Neuron (in vitro differentiated cells): ENCODE data around the gene IPO13.

Experiments
- H2AFZ ChIP-seq: one replicate; pipeline ENCODE4 v1.6.1; 2013; ENCODE audit warnings: low read depth, mild to moderate bottlenecking, inconsistent platforms, low read length, moderate library complexity
- H3K27me3 ChIP-seq: one replicate; pipeline ENCODE4 v1.6.1; 2013; ENCODE audit warnings: low read length; ENCODE audit not compliant: insufficient read depth
- H3K36me3 ChIP-seq: one replicate; pipeline ENCODE4 v1.6.1; 2013; ENCODE audit warnings: low read length; ENCODE audit not compliant: insufficient read depth
- H3K4me1 ChIP-seq: one replicate; pipeline ENCODE4 v1.6.1; 2013; ENCODE audit warnings: low read length; ENCODE audit not compliant: insufficient read depth
- H3K4me3 ChIP-seq: 2 replicates; pipeline ENCODE4 v1.5.1; 2013; ENCODE audit warnings: mild to moderate bottlenecking, low read length, moderate library complexity
- H3K9me3 ChIP-seq: one replicate; pipeline ENCODE4 v1.6.1; 2013; ENCODE audit warnings: low read length

The IPO13 gene

GRCh38 chr1:43913666-43914360 is 32.9 kb upstream of the IPO13 start:
- Histone ChIP-seq H3K9me3 (no peaks in the 10 kb centered on the region), H2AFZ (no peak overlapping the region), H3K4me1 (no peaks in the 10 kb centered on the region), H3K27me3 (no peaks in the 10 kb centered on the region), H3K4me3 (no peak overlapping the region), H3K36me3 (no peaks in the 10 kb centered on the region)

- no peaks in the 10 kb centered on the region for H3K4me1 ChIP-seq
- H2AFZ ChIP-seq = no peak overlapping the region
- no peaks in the 10 kb centered on the region for H3K9me3 ChIP-seq
- H3K27me3 ChIP-seq = no peaks in the 10 kb centered on the region
- no peak overlapping the region for H3K4me3 ChIP-seq
- H3K36me3 ChIP-seq = no peaks in the 10 kb centered on the region
Measured at GRCh38 chr1:43914576-43915525, 31.9 kb upstream of the IPO13 start.

GRCh38 chr1:43919906-43920305 is 26.8 kb upstream of the IPO13 start:
- Histone ChIP-seq H3K9me3 (no peaks in the 10 kb centered on the region), H3K27me3 (no peaks in the 10 kb centered on the region), H3K36me3 (peaks cover 6% of the 10 kb centered on the region), H3K4me3 (no peak overlapping the region), H3K4me1 (no peaks in the 10 kb centered on the region), H2AFZ (no peak overlapping the region)

GRCh38 chr1:43921022-43921421 is 25.7 kb upstream of the IPO13 start:
- H3K4me1 ChIP-seq = no peaks in the 10 kb centered on the region
- H3K9me3 ChIP-seq = no peaks in the 10 kb centered on the region
- H3K27me3 ChIP-seq = no peaks in the 10 kb centered on the region
- H3K4me3 ChIP-seq = no peak overlapping the region
- no peak overlapping the region for H2AFZ ChIP-seq
- H3K36me3 ChIP-seq = peaks cover 12% of the 10 kb centered on the region

- H2AFZ ChIP-seq = no peak overlapping the region
- H3K36me3 ChIP-seq = peaks cover 12% of the 10 kb centered on the region
- no peak overlapping the region for H3K4me3 ChIP-seq
- no peaks in the 10 kb centered on the region for H3K9me3 ChIP-seq
- H3K27me3 ChIP-seq = no peaks in the 10 kb centered on the region
- no peaks in the 10 kb centered on the region for H3K4me1 ChIP-seq
Measured at GRCh38 chr1:43924516-43924915, 22.2 kb upstream of the IPO13 start.

GRCh38 chr1:43925846-43926245 is 20.9 kb upstream of the IPO13 start:
- Histone ChIP-seq H3K4me3 (no peak overlapping the region), H3K27me3 (no peaks in the 10 kb centered on the region), H2AFZ (no peak overlapping the region), H3K4me1 (no peaks in the 10 kb centered on the region), H3K36me3 (peaks cover 12% of the 10 kb centered on the region), H3K9me3 (no peaks in the 10 kb centered on the region)

- H3K4me1 ChIP-seq = no peaks in the 10 kb centered on the region
Measured at GRCh38 chr1:43930168-43930948, 16.4 kb upstream of the IPO13 start.

GRCh38 chr1:43930949-43931275 is 15.8 kb upstream of the IPO13 start:
- Histone ChIP-seq H3K4me3 (no peak overlapping the region), H2AFZ (no peak overlapping the region), H3K36me3 (peaks cover under 1% of the 10 kb centered on the region), H3K27me3 (no peaks in the 10 kb centered on the region), H3K9me3 (no peaks in the 10 kb centered on the region), H3K4me1 (no peaks in the 10 kb centered on the region)

More at GRCh38 chr1:43930168-43930948, 16.4 kb upstream of the IPO13 start:
- no peak overlapping the region for H2AFZ ChIP-seq
- no peak overlapping the region for H3K4me3 ChIP-seq
- H3K27me3 ChIP-seq = no peaks in the 10 kb centered on the region
- peaks cover 6% of the 10 kb centered on the region for H3K36me3 ChIP-seq
- H3K9me3 ChIP-seq = no peaks in the 10 kb centered on the region

- H3K4me1 ChIP-seq = peaks cover 2% of the 10 kb centered on the region
- no peaks in the 10 kb centered on the region for H3K27me3 ChIP-seq
- no peaks in the 10 kb centered on the region for H3K36me3 ChIP-seq
- no peak overlapping the region for H2AFZ ChIP-seq
- H3K4me3 ChIP-seq = no peak overlapping the region
- no peaks in the 10 kb centered on the region for H3K9me3 ChIP-seq
Measured at GRCh38 chr1:43931711-43932660, 14.8 kb upstream of the IPO13 start.

- peaks cover 2% of the 10 kb centered on the region for H3K4me1 ChIP-seq
- H3K36me3 ChIP-seq = no peaks in the 10 kb centered on the region
- H3K9me3 ChIP-seq = no peaks in the 10 kb centered on the region
- no peaks in the 10 kb centered on the region for H3K27me3 ChIP-seq
- no peak overlapping the region for H3K4me3 ChIP-seq
- no peak overlapping the region for H2AFZ ChIP-seq
Measured at GRCh38 chr1:43932786-43933385, 13.9 kb upstream of the IPO13 start.

- H3K27me3 ChIP-seq = no peaks in the 10 kb centered on the region
- H3K4me1 ChIP-seq = peaks cover 2% of the 10 kb centered on the region
- H2AFZ ChIP-seq = no peak within 1 kb of the TSS
- no peaks in the 10 kb centered on the region for H3K9me3 ChIP-seq
- no peak within 1 kb of the TSS for H3K4me3 ChIP-seq
- no peaks in the 10 kb centered on the region for H3K36me3 ChIP-seq
Measured at GRCh38 chr1:43933386-43934100, 13.2 kb upstream of the IPO13 start, which contains the start of gene ARTN. TSS of gene ARTN (plus strand) at chr1:43933801. CDS start at chr1:43935657, 1,856 bp downstream.
